ENCODE results near the gene NIM1K.

Gene NIM1K

GRCh38 chr5:43165323-43165722, 26.7 kb upstream of the NIM1K start:
- no peak overlapping the region for H3K4me3 ChIP-seq (ENCODE audit: control insufficient read depth, low read depth, low read length)
- TF ChIP-seq CTCF (conservative IDR thresholded peaks at IDR 0.05; ENCODE audit: control insufficient read depth, insufficient read depth, low read depth, low read length), result no peak
- no peak for DNase-seq (ENCODE audit: low read depth)

- no peak for DNase-seq (ENCODE audit: low read depth)
- TF ChIP-seq CTCF (conservative IDR thresholded peaks at IDR 0.05; ENCODE audit: control insufficient read depth, insufficient read depth, low read depth, low read length), result no peak
- no peak overlapping the region for H3K4me3 ChIP-seq (ENCODE audit: control insufficient read depth, low read depth, low read length)
These were observed 23.9 kb upstream of the NIM1K start for GRCh38 chr5:43168175-43168574.

- DNase-seq (ENCODE audit: low read depth), result no peak
- no peak overlapping the region for H3K4me3 ChIP-seq (ENCODE audit: control insufficient read depth, low read depth, low read length)
- TF ChIP-seq CTCF (conservative IDR thresholded peaks at IDR 0.05; ENCODE audit: control insufficient read depth, insufficient read depth, low read depth, low read length), result no peak
These were observed 20.6 kb upstream of the NIM1K start for GRCh38 chr5:43171451-43171850.

- TF ChIP-seq CTCF (conservative IDR thresholded peaks at IDR 0.05; ENCODE audit: control insufficient read depth, insufficient read depth, low read depth, low read length), result no peak
- peak; percentile 12 for DNase-seq (ENCODE audit: low read depth)
- no peak overlapping the region for H3K4me3 ChIP-seq (ENCODE audit: control insufficient read depth, low read depth, low read length)
These were observed 20.1 kb upstream of the NIM1K start for GRCh38 chr5:43171926-43172325.

GRCh38 chr5:43172779-43173178, 19.2 kb upstream of the NIM1K start:
- DNase-seq (ENCODE audit: low read depth), result no peak
- no peak for TF ChIP-seq CTCF (conservative IDR thresholded peaks at IDR 0.05; ENCODE audit: control insufficient read depth, insufficient read depth, low read depth, low read length)
- H3K4me3 ChIP-seq (ENCODE audit: control insufficient read depth, low read depth, low read length), result no peak overlapping the region

- TF ChIP-seq CTCF (conservative IDR thresholded peaks at IDR 0.05; ENCODE audit: control insufficient read depth, insufficient read depth, low read depth, low read length), result no peak
- H3K4me3 ChIP-seq (ENCODE audit: control insufficient read depth, low read depth, low read length), result no peak overlapping the region
- no peak for DNase-seq (ENCODE audit: low read depth)
These were observed 17.4 kb upstream of the NIM1K start for GRCh38 chr5:43174586-43174985.

- DNase-seq (ENCODE audit: low read depth), result no peak
- H3K4me3 ChIP-seq (ENCODE audit: control insufficient read depth, low read depth, low read length), result no peak overlapping the region
- no peak for TF ChIP-seq CTCF (conservative IDR thresholded peaks at IDR 0.05; ENCODE audit: control insufficient read depth, insufficient read depth, low read depth, low read length)
These were observed 12.2 kb upstream of the NIM1K start for GRCh38 chr5:43179836-43180235.

All from fibroblast of mammary gland (primary cell).